GM18868 (cell line): Measurements from ENCODE around the gene RBM34.

Experiments
- ATAC-seq: cut with Tn5 transposase; IDR thresholded peaks from one replicate; pipeline ENCODE4 v1.9.1; 2021; ENCODE audit warnings: mild to moderate bottlenecking, moderate library complexity; ENCODE audit not compliant: unreplicated experiment

Gene RBM34

GRCh38 chr1:235156265-235156664, 4.8 kb downstream of the RBM34 start:
- ATAC-seq, result no peak

GRCh38 chr1:235152235-235152634, 8.8 kb downstream of the RBM34 start:
- ATAC-seq, result no peak

GRCh38 chr1:235151033-235151432, 10.0 kb downstream of the RBM34 start:
- ATAC-seq, result no peak

GRCh38 chr1:235149824-235150223, 11.2 kb downstream of the RBM34 start:
- ATAC-seq, result no peak

- ATAC-seq, result peak; percentile 70
Observed at GRCh38 chr1:235147269-235147668, 13.8 kb downstream of the RBM34 start.

GRCh38 chr1:235145639-235146038, 15.4 kb downstream of the RBM34 start:
- ATAC-seq, result no peak

GRCh38 chr1:235142991-235143390, 18.1 kb downstream of the RBM34 start:
- no peak for ATAC-seq

- ATAC-seq, result no peak
Observed at GRCh38 chr1:235139315-235139714, 21.7 kb downstream of the RBM34 start.

GRCh38 chr1:235138821-235139220, 22.2 kb downstream of the RBM34 start:
- no peak for ATAC-seq

- ATAC-seq, result no peak
Observed at GRCh38 chr1:235136111-235136510, 24.9 kb downstream of the RBM34 start.

- no peak for ATAC-seq
Observed at GRCh38 chr1:235134171-235134570, 26.9 kb downstream of the RBM34 start.

- ATAC-seq, result no peak
Observed at GRCh38 chr1:235133086-235133485, 28.0 kb downstream of the RBM34 start.

- no peak for ATAC-seq
Observed at GRCh38 chr1:235131961-235132360, 29.1 kb downstream of the RBM34 start.

- no peak for ATAC-seq
Observed at GRCh38 chr1:235130766-235131270, 30.2 kb downstream of the RBM34 start.

- no peak for ATAC-seq
Observed at GRCh38 chr1:235129774-235130570, 31.1 kb downstream of the RBM34 start.

- ATAC-seq, result peak; percentile 94
Observed at GRCh38 chr1:235128456-235129328, 32.4 kb downstream of the RBM34 start, which contains the start of gene TOMM20. TOMM20 (minus strand) TSS chr1:235128837; CDS start chr1:235128715, 122 bp downstream.

GRCh38 chr1:235127732-235128455, 33.2 kb downstream of the RBM34 start:
- ATAC-seq, result no peak

- ATAC-seq, result no peak
Observed at GRCh38 chr1:235127203-235127602, 33.8 kb downstream of the RBM34 start.

GRCh38 chr1:235124665-235125064, 36.4 kb downstream of the RBM34 start:
- no peak for ATAC-seq

GRCh38 chr1:235124111-235124510, 36.9 kb downstream of the RBM34 start:
- no peak for ATAC-seq

GRCh38 chr1:235122348-235122747, 38.7 kb downstream of the RBM34 start:
- no peak for ATAC-seq
